ENCODE results near the gene GPX5.

GPX5 gene

GRCh38 chr6:28542440-28543296 is 17.0 kb downstream of the GPX5 start (continued):
- TF ChIP-seq, protein P1, sequence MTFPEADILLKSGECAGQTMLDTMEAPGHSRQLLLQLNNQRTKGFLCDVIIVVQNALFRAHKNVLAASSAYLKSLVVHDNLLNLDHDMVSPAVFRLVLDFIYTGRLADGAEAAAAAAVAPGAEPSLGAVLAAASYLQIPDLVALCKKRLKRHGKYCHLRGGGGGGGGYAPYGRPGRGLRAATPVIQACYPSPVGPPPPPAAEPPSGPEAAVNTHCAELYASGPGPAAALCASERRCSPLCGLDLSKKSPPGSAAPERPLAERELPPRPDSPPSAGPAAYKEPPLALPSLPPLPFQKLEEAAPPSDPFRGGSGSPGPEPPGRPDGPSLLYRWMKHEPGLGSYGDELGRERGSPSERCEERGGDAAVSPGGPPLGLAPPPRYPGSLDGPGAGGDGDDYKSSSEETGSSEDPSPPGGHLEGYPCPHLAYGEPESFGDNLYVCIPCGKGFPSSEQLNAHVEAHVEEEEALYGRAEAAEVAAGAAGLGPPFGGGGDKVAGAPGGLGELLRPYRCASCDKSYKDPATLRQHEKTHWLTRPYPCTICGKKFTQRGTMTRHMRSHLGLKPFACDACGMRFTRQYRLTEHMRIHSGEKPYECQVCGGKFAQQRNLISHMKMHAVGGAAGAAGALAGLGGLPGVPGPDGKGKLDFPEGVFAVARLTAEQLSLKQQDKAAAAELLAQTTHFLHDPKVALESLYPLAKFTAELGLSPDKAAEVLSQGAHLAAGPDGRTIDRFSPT (tag by site-specific recombination; IDR thresholded peaks at IDR 0.05), result peak; percentile 96
- 0 out of 2 replicates have a peak, but pooled peaks have one; percentile 26 for TF ChIP-seq TSHZ1 (tag by site-specific recombination; IDR thresholded peaks at IDR 0.05; ENCODE audit: borderline replicate concordance)
- TF ChIP-seq EGR2 (tag by site-specific recombination; IDR thresholded peaks at IDR 0.05; ENCODE audit: low read depth), result peak; percentile 71
- TF ChIP-seq ZSCAN30 (tag by site-specific recombination; IDR thresholded peaks at IDR 0.05), result peak; percentile 98
- TF ChIP-seq ZFP37 (tag by site-specific recombination; IDR thresholded peaks at IDR 0.05), result peak; percentile 96
- 0 out of 2 replicates have a peak, but pooled peaks have one; percentile 30 for TF ChIP-seq SALL2 (tag by site-specific recombination; IDR thresholded peaks at IDR 0.05; ENCODE audit: borderline replicate concordance)
- no peak for TF ChIP-seq ZNF174 (tag by site-specific recombination; IDR thresholded peaks at IDR 0.05)
- TF ChIP-seq ZFP69B (tag by site-specific recombination; IDR thresholded peaks at IDR 0.05), result peak; percentile 95
- TF ChIP-seq, protein P2, sequence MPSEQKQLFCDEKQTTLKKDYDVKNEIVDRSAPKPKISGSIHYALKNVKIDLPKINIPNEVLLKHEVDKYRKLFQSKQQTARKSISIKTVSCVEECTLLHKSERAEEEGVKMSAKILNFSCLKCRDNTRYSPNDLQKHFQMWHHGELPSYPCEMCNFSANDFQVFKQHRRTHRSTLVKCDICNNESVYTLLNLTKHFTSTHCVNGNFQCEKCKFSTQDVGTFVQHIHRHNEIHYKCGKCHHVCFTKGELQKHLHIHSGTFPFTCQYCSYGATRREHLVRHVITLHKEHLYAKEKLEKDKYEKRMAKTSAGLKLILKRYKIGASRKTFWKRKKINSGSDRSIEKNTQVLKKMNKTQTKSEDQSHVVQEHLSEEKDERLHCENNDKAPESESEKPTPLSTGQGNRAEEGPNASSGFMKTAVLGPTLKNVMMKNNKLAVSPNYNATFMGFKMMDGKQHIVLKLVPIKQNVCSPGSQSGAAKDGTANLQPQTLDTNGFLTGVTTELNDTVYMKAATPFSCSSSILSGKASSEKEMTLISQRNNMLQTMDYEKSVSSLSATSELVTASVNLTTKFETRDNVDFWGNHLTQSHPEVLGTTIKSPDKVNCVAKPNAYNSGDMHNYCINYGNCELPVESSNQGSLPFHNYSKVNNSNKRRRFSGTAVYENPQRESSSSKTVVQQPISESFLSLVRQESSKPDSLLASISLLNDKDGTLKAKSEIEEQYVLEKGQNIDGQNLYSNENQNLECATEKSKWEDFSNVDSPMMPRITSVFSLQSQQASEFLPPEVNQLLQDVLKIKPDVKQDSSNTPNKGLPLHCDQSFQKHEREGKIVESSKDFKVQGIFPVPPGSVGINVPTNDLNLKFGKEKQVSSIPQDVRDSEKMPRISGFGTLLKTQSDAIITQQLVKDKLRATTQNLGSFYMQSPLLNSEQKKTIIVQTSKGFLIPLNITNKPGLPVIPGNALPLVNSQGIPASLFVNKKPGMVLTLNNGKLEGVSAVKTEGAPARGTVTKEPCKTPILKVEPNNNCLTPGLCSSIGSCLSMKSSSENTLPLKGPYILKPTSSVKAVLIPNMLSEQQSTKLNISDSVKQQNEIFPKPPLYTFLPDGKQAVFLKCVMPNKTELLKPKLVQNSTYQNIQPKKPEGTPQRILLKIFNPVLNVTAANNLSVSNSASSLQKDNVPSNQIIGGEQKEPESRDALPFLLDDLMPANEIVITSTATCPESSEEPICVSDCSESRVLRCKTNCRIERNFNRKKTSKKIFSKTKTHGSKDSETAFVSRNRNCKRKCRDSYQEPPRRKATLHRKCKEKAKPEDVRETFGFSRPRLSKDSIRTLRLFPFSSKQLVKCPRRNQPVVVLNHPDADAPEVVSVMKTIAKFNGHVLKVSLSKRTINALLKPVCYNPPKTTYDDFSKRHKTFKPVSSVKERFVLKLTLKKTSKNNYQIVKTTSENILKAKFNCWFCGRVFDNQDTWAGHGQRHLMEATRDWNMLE (tag by site-specific recombination; conservative IDR thresholded peaks at IDR 0.05; ENCODE audit: low read depth), result 0 out of 2 replicates have a peak, but pooled peaks have one; percentile 22
- TF ChIP-seq, protein P3, sequence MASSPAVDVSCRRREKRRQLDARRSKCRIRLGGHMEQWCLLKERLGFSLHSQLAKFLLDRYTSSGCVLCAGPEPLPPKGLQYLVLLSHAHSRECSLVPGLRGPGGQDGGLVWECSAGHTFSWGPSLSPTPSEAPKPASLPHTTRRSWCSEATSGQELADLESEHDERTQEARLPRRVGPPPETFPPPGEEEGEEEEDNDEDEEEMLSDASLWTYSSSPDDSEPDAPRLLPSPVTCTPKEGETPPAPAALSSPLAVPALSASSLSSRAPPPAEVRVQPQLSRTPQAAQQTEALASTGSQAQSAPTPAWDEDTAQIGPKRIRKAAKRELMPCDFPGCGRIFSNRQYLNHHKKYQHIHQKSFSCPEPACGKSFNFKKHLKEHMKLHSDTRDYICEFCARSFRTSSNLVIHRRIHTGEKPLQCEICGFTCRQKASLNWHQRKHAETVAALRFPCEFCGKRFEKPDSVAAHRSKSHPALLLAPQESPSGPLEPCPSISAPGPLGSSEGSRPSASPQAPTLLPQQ (tag by site-specific recombination; IDR thresholded peaks at IDR 0.05), result peak; percentile 99
- TF ChIP-seq KLF9 (tag by site-specific recombination; IDR thresholded peaks at IDR 0.05; ENCODE audit: low read depth), result peak; percentile 38; the same call in 1 of the 2 replicates
- TF ChIP-seq, protein P4, sequence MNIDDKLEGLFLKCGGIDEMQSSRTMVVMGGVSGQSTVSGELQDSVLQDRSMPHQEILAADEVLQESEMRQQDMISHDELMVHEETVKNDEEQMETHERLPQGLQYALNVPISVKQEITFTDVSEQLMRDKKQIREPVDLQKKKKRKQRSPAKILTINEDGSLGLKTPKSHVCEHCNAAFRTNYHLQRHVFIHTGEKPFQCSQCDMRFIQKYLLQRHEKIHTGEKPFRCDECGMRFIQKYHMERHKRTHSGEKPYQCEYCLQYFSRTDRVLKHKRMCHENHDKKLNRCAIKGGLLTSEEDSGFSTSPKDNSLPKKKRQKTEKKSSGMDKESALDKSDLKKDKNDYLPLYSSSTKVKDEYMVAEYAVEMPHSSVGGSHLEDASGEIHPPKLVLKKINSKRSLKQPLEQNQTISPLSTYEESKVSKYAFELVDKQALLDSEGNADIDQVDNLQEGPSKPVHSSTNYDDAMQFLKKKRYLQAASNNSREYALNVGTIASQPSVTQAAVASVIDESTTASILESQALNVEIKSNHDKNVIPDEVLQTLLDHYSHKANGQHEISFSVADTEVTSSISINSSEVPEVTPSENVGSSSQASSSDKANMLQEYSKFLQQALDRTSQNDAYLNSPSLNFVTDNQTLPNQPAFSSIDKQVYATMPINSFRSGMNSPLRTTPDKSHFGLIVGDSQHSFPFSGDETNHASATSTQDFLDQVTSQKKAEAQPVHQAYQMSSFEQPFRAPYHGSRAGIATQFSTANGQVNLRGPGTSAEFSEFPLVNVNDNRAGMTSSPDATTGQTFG (tag by site-specific recombination; IDR thresholded peaks at IDR 0.05; ENCODE audit: borderline replicate concordance), result 0 out of 2 replicates have a peak, but pooled peaks have one; percentile 59
- peak; percentile 31 for TF ChIP-seq ZBTB26 (tag by site-specific recombination; optimal IDR thresholded peaks at IDR 0.05)
- peak; percentile 97 for TF ChIP-seq IKZF3 (tag by site-specific recombination; IDR thresholded peaks at IDR 0.05)
- TF ChIP-seq, protein P5, sequence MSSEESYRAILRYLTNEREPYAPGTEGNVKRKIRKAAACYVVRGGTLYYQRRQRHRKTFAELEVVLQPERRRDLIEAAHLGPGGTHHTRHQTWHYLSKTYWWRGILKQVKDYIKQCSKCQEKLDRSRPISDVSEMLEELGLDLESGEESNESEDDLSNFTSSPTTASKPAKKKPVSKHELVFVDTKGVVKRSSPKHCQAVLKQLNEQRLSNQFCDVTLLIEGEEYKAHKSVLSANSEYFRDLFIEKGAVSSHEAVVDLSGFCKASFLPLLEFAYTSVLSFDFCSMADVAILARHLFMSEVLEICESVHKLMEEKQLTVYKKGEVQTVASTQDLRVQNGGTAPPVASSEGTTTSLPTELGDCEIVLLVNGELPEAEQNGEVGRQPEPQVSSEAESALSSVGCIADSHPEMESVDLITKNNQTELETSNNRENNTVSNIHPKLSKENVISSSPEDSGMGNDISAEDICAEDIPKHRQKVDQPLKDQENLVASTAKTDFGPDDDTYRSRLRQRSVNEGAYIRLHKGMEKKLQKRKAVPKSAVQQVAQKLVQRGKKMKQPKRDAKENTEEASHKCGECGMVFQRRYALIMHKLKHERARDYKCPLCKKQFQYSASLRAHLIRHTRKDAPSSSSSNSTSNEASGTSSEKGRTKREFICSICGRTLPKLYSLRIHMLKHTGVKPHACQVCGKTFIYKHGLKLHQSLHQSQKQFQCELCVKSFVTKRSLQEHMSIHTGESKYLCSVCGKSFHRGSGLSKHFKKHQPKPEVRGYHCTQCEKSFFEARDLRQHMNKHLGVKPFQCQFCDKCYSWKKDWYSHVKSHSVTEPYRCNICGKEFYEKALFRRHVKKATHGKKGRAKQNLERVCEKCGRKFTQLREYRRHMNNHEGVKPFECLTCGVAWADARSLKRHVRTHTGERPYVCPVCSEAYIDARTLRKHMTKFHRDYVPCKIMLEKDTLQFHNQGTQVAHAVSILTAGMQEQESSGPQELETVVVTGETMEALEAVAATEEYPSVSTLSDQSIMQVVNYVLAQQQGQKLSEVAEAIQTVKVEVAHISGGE (tag by site-specific recombination; conservative IDR thresholded peaks at IDR 0.05; ENCODE audit: low read depth), result peak; percentile 82
- TF ChIP-seq PRDM1 (tag by site-specific recombination; IDR thresholded peaks at IDR 0.05), result peak; percentile 99

Measured in HEK293 (cell line).